ENCODE results near the gene ARHGAP29.

ARHGAP29 gene

GRCh38 chr1:94122201-94122970, 115.0 kb downstream of the ARHGAP29 start:
- no peak for DNase-seq
- Histone ChIP-seq H2AK5ac (ENCODE audit: low read length) (peak overlapping the region; percentile 12), H3K4ac (ENCODE audit: low read depth, low read length) (no peak overlapping the region), H4K91ac (ENCODE audit: low read depth, low read length) (peak overlapping the region; percentile 22), H3K18ac (ENCODE audit: low read length) (peak overlapping the region; percentile 8), H3K27ac (ENCODE audit: low read depth, low read length) (no peak overlapping the region), H2BK5ac (ENCODE audit: low read depth, low read length, poor library complexity) (no peak overlapping the region), H3K9ac (ENCODE audit: low read length) (no peak overlapping the region), H3K4me3 (ENCODE audit: low read depth, low read length) (no peak overlapping the region), H3K4me2 (ENCODE audit: low read length) (no peak overlapping the region), H3K79me1 (ENCODE audit: low read length) (peaks cover 45% of the 10 kb centered on the region), H3K23ac (ENCODE audit: low read length) (no peak overlapping the region), H2BK12ac (ENCODE audit: low read length) (peak overlapping the region; percentile 53), H3K9me3 (ENCODE audit: insufficient read depth, low read depth, low read length) (no peaks in the 10 kb centered on the region), H2BK120ac (ENCODE audit: insufficient read depth, low read length, poor library complexity) (peak overlapping the region; percentile 0), H2AFZ (ENCODE audit: insufficient read depth, low read length, poor library complexity) (no peak overlapping the region), H4K12ac (ENCODE audit: low read depth, low read length) (no peak overlapping the region), H3K36me3 (ENCODE audit: control insufficient read depth in 1 of 2, insufficient read depth in 2 of 2, low read length in 2 of 2) (no peaks in the 10 kb centered on the region), H4K8ac (ENCODE audit: low read depth, low read length) (no peak overlapping the region), H3K79me2 (ENCODE audit: control insufficient read depth, insufficient read depth, low read length, poor library complexity) (peaks cover 11% of the 10 kb centered on the region), H3K27me3 (ENCODE audit: insufficient read depth, low read length) (no peaks in the 10 kb centered on the region), H3K14ac (ENCODE audit: low read length) (peak overlapping the region; percentile 14), H3K4me1 (ENCODE audit: control insufficient read depth in 1 of 2, insufficient read depth in 2 of 2, low read length in 2 of 2) (peaks cover 35 to 44% of the 10 kb centered on the region in 2 experiments)
- WGBS (ENCODE audit: extremely low coverage, insufficient coverage, insufficient read length), result no CpG with 5 or more reads among the region's 5 CpGs
